Stimulated activated CD4-positive, alpha-beta T cell treated with anti-CD3 and anti-CD28 coated beads, TNF-alpha, amount 100 ng/mL, for 48 hours (primary cell): ENCODE measurements around the gene TPK1.
"Not testable (repeated sequence)": the region's sequence is repeated elsewhere in the genome, so short reads cannot be mapped to it uniquely, and the experiment has no call there.

Experiments
- DNase-seq, 3 donors: peaks; one replicate each; pipeline ENCODE4 v3.0.0-alpha.2; 2020; ENCODE audit warnings: low read depth in 3 of 3

The TPK1 gene

DNA sequence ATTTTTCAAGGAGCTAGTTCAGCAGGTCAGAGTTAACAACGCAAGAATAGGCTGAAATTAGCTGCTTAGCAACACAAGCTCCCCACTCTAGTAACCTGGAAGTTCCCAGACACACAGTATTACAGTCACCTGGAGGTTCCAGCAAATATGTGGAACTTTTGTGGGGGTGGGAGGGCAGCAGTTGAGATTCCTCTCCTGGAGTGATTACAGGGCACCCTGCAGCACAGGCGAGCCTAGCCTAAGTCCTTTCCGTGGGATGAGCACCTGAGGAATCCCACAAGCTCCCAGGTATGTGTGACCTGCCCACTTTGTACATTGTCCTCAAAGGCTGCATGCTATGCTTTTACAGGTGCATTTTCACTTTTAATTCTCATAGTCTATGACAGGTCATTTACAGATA lies 13.6 kb downstream of the TPK1 start:
- no peak for DNase-seq

DNA sequence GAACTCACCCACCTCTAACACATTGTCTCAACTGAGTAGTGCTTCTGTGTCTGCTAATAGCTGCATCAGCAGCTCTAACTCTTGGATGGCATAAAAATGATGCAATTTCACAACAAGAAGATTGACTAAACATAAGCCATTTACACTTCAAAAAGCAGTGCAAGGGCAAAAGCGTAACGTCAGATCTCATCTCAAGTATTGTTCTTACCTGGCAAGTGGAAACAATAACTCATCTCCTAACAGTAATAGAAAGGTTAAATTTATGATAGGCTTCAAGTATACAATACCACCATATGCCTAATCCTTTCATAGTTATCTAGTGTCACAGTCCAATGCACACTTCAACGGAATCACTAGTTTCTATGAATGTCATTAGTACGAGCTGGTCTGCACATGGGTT lies 14.8 kb downstream of the TPK1 start:
- no peak for DNase-seq

DNA sequence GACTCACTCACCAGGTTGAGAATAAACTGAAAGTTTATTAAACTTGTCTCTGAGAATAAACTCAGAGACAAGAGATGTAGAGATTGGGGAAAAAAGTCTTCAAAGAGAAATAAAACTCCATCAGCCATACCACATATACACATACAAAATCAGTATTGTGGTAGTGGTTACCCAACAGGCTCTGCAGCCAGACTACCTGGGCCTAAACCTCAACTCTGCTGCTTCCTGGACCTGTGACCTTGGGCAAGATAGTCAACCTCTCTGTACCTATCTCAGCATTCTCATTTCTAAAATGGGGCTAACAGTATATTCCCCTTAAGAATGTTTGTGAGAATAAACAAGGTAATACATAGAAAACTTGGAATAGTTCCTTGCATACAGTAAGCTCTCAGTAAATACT lies 15.3 kb downstream of the TPK1 start:
- no peak for DNase-seq

DNA sequence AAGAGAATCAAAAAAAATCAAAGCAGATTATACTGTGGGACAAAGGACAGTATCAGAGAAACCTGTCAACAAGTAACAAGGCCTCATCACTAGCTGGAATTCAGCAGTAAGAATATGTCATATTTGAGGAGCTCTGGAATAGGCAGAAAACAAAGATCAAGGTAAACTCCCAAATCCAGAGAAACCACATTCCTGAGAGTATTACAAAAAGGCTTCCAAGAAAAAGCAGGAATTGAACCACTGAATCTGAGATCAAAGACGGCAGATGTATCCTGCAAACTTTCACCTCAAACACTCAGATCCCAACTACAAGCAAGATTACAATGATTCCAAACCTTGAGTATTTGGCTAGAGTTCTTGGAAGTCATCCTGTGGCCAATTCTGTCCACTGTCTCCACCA lies 16.3 kb downstream of the TPK1 start:
- no peak for DNase-seq

DNA sequence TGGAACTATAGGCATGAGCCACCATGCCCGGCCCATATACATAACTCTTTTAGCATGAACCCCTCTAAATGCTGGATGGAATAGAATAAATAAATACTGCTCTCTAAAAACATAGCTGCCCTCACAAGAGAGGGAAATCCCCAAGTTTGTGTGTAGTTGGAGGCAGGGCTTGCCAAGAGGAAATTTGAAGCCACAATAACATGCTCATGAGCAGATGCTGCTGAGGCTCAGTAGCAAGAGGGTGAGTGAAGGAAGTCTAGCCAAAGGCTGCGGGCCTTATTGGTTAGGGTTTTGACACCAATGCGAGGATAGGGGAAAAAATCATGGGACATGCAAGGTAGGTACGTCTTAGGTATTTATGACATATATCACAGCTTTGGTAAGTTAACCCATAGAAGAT lies 17.3 kb downstream of the TPK1 start:
- no peak for DNase-seq

DNA sequence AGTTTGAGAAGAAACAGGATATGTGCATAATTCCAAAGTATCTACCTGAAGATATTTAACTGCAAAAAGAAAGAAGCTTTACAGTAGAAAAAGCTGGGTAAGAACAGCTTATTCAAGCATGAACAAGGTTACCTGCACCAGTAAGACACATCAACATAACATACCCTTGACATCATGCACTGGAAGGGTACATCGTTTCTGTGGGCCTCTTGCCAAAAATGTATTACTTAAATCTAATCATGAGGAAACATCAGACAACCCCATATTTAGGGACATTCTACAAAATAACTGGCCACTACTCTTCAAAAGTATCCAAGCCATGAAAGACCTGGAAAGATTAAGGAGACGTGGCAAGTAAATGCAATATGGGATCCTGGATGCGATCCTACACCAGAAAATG lies 18.9 kb downstream of the TPK1 start:
- DNase-seq: no peak

DNA sequence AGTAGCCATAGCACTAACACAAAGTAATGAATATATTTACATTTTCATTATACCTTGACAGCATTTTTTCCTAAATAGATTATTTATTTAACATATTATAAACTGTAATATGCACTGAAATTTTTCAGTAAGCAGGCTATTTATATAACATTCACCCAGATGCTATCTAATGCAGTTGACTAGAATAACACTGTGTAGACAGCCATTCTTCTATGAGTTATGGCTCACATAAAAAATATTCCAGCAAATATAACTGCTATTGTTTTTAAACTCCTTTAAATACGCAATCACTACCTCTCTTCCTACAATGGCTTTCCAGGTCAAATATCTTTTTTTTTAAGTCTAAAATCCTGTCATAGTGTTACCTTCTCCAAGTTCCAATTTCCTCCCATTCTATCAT lies 21.6 kb downstream of the TPK1 start:
- no peak for DNase-seq

DNA sequence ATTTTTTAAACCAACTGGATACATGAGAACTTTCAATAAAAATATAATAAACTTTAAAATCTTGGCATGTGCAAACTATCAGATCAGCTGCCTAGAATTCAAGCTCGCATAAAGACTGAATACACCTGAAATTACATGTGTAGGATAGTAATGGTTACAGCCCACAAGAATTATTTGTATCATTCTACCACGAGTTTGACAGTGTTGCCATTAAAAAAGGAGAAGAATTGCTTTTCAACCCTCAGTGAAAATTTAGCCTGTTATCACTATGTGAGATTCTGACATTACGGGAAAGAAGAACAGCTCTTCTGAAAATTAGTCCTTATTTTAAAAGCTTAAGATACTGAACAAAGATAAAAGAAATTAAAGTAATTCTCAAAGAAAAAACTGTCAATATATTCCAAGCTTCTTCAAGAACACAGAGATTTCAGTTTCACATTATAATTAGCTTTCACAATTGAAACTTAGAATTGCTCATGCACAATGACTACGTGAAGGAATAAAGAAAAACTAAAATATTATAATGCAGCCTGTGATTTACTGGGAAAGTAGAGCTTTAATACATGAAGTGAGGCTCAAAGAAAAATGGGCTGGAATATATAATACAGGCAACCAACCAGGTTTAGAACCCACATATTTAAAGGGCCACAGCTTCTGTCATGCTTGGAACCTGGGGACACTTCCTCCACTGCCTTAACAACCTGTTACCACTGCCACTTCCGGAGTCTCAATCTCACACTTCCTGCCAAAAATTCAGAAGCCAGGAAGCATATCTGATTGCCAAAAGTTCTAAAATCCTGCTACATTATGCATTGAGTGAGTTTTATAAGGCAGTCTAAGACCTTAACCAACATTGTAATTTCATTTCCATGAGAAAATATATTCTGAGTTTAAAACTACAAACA lies 23.2 kb downstream of the TPK1 start:
- peak in 1 of 3 donors; percentile 27 for DNase-seq

DNA sequence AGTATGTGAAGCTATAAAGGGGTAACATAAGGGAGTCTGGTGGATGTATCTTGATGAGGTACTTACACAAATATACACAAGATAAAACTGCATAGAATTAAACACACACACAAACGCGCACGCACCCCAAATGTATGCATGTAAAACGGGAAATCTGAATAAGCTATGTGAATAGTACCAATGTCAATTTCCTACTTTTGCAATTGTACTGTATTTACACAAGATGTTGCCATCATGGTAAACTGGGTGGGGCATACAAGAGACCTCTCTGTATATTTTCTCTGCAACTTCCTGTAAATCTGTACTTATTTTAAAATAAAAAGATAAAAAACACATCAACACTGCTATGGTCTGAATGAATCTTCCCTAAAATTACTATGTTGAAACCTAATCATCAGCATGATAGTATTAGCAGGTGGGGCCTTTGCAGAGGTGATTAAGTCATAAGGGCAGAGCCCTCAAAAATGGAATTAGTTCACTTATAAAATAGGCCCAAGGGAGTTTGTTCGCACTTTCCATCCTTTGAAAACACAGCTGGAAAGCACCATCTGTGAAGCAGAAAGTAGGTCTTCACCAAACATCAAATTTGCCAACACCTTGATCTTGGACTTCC lies 30.1 kb downstream of the TPK1 start:
- DNase-seq: no peak

DNA sequence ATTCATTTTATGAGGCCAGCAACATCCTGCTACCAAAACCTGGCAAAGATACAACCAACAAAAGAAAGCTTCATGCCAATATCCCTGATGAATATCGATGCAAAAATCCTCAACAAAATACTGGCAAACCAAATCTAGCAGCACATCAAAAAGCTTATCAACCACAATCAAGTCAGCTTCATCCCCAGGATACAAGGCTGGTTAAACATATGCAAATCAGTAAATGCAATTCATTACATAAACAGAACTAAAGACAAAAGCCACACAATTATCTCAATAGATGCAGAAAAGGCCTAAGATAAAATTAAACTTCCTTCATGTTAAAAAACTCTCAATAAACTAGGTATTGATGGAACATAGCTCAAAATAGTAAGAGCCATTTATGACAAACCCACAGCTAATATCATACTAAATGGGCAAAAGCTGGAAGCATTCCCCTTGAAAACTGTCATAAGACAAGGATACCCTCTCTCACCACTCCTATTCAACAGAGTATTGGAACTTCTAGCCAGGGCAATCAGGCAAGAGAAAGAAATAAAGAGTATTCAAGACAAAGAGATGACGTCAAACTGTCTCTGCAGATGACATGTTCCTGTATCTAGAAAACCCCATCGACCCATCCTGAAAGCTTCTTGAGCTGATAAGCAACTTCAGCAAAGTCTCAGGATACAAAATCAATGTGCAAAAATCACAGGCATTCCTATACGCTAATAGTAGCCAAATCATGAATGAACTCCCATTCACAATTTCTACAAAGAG lies 35.0 kb downstream of the TPK1 start:
- DNase-seq: not testable (repeated sequence)

DNA sequence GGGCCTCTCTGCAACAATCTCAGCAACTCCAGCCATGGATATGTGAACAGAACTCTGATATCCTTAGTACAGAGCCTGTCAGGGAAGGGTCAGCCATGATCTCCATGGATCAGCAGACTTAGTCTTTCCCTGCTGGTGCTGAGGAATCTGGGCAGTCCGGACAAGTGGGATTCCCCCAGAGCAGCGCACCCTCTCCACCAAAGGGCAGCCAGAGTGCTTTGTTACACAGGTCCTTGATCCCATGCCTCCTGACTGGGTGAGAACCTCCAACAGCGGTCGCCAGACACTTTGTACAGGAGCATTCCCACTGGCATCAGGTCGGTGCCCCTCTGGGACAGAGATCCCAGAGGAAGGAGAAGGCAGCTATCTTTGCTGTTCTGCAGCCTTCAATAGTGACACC lies 38.9 kb downstream of the TPK1 start:
- DNase-seq: no peak

DNA sequence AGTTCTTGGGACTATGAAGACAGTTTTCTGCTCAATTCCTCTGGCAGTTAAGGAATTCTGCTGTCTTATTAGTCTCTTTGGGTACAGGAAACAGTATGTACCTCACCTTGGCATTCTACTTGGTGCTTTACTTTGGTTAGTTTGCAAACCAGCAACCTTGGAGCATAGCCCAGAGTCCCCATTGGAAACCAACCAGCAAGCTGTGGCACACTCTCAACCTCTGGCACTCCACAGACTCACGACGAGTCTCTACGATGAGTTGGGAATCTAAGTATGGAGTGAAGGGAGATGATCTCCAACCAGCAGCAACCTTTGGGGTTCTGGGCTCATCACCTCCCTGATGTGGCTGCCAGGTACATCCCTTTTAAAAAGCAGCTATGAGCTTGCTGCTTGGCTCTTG lies 43.8 kb downstream of the TPK1 start:
- no peak for DNase-seq

DNA sequence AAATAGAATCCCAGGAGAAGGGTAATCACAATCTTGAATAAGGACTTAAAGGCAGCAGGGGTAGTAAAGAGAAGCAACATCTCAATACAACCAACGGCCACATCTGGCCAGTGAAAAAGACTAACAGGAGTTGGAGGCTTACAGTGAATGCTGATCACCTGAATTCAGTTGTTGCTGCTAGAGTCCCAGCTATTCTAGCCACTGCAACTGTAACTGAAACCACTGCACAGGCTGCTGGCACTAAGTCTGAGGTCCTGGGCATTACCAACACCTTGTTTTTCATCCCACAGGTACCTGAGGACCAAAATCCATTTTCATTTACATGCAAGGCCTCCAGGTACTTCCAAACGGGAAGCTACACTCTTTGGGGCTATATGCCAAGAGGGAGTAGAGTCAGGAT lies 44.4 kb downstream of the TPK1 start:
- DNase-seq: no peak

DNA sequence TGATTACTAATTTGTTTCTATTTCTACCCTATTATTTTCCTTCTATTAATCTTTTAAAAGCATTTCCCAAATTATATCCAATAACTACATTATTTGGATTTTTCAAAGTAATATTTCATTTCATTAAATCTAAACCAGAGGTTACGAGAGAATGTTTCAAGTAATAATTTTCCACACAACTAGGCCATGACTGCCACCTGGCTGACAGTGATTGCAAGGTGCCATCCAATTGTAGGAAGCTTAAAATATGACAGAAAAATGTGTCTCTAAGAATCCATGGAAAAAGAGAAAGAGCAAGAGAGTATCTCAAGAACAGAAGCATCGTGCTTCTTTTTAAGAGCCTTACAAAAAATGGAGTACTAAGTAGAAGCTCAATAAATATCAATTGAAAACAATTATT lies 48.7 kb downstream of the TPK1 start:
- DNase-seq: no peak

DNA sequence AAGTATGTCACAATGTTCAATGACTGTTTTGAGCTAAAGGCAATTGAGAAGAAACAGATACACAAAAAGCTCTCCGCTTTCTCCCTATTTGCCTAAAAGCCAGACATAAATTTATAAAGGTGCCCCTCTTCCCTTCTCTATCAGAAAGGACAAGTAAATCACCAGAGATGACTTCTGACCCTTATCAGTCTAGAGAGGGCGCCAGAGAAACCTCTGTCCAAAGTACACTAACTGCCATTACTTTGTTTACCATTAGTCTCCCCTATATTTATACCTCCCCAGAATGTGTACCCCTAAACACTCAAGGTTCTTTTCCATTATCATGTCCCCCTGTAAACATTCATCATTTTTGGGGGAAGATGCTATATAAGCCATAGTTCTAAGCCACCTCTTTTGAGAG lies 49.3 kb downstream of the TPK1 start:
- DNase-seq: no peak

DNA sequence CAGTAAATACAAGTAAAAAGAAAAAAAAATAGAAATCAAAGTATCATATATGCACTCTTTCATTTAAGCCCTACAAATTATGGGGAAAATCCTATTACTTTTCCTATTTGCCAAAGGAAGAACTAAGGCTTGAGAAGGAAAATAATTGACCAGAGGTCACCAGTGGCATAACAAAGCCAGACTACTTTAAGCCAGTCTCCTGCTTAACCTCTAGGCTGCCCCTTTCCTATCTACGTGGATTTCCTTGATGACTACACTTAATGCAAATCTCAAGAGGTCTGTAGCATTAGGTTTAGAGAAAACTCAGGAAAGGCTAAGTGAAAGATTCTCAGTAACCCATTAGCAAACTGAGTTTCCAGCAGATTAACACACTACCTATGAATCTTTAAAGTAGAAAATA lies 49.8 kb downstream of the TPK1 start:
- no peak for DNase-seq

DNA sequence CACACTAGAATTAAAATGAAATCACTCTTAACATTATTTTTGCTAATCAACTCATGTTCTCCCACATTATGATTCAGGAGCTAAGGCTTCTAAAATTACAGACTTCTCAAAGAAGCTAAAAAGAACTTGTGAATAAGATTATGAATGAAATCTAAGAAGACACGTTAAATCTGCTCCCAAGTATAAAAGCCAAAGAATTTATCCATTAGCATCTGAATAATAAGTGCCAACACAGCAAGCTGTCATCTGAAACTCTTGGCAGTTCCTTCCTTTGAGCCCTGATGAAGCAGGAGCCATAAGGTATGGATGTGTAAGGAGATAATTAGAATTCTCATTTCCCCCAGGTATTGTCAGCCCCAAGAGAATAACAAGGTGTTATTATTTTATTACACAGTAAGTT lies 50.3 kb downstream of the TPK1 start:
- DNase-seq: no peak

DNA sequence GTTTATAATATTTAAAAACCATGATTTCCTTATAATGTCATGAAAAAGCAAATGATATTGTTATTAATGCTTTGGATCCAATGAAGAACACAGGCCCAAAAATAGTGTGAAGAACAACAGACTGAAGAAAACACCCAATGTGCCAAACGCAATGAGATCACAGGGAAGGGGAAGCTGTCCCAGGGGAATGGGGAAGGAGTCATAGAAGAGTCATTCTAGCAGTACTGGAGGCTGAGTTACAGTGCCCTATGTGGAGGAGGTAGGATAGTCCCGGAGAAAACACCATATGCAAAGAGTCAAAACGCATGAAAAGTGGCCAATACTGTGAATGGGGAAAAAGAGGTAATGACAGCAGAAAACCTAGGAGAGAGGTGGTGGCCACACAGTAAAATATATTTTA lies 50.9 kb downstream of the TPK1 start:
- DNase-seq: no peak

DNA sequence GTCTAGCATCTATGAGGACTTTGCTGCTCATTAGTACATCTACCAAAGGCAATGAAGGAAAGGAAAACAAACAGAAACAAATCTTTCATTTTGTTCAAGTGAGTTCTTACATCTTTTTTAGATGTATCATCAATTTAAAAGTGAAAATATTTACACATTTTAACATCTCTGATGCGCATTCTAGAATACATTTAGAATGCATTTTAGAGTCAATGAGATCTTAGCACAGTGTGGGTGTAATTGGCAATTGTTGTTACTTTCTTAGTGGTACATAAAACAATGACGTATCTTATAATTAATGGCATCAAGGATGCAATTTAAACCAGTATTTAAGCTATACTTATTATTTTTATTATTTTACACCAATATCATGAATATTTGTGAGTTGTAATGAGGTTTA lies 51.4 kb downstream of the TPK1 start:
- no peak for DNase-seq

DNA sequence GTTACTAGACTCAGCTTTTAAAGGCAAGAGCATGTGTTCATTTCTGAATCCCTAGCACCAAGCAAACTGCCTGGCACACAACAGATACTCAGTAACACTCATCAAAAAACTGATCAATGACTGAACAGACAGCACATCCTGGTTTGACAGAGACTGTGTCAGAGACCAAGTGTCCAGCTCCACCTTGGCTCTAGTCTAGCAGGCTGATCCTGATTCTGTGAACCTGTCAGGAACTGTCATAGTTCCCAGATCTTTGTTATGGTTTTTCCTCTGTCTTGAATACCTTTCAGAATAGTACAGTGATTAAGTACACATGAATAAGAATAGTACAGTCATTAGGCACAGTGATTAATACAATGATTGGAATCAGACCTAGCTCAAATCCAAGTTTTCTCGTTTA lies 53.0 kb downstream of the TPK1 start:
- no peak for DNase-seq

DNA sequence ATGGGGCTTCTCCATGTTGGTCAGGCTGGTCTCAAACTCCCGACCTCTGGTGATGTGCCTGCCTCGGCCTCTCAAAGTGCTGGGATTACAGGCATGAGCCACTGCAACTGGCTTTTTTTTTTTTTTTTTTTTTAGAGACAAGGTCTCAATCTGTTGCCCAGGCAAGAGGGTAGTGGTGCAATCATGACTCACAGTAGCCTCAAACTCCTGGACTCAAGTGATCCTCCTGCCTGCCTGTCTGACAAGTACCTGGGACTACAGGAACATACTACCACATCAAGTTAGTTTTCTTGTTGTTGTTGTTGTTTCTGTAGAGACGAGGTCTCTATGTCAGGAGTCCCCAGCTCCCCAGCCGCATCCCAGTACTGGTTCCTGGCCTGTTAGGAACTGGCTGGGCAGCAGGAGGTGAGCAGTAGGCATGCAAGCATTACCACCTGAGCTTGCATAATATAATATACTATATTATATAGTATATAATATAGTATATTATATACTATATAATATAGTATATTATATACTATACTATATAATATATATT lies 55.7 kb downstream of the TPK1 start:
- DNase-seq: no peak

DNA sequence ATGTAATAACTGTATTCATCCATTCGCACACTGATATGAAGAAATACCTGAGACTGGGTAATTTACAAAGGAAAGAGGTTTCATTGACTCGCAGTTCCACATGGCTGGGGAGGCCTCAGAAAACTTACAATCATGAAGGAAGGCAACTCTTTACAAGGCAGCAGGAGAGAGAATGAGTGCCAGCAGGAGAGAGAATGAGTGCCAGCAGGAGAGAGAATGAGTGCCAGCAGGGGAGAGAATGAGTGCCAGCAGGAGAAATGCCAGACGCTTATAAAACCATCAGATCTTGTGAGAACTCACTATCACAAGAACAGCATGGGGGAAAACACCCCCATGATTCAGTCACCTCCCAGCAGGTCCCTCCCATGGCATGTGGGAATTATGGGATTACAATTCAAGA lies 58.0 kb downstream of the TPK1 start:
- not testable (repeated sequence) for DNase-seq
